DND-41 (cell line): Measurements from ENCODE around the gene PRORP.

Source experiments
- ATAC-seq: fragments of 200-7000 bp; cut with Tn5 transposase; 3 replicates; pipeline ENCODE4 v1.9.1; 2021; ENCODE audit warnings: low read depth; ENCODE audit not compliant: insufficient read depth
- DNase-seq: peaks from one replicate; pipeline ENCODE4 v3.0.0-alpha.2; 2020
- H2AFZ ChIP-seq: 2 replicates; pipeline ENCODE4 v1.6.0; 2012; ENCODE audit warnings: low read depth, low read length
- H3K27ac ChIP-seq: 2 replicates; pipeline ENCODE4 v1.5.1; 2012; ENCODE audit warnings: low read length, inconsistent platforms
- H3K27me3 ChIP-seq: fragments of 200-600 bp; sonication (generic); 2 replicates; pipeline ENCODE4 v1.6.0; 2012; ENCODE audit warnings: low read length, mild to moderate bottlenecking, inconsistent platforms; ENCODE audit not compliant: insufficient read depth, poor library complexity
- H3K36me3 ChIP-seq: 2 replicates; pipeline ENCODE4 v1.5.1; 2012; ENCODE audit warnings: low read length, inconsistent platforms; ENCODE audit not compliant: insufficient read depth
- H3K4me1 ChIP-seq: 2 replicates; pipeline ENCODE4 v1.5.1; 2012; ENCODE audit warnings: mild to moderate bottlenecking, low read length; ENCODE audit not compliant: insufficient read depth
- H3K4me2 ChIP-seq: 2 replicates; pipeline ENCODE4 v1.6.0; 2012; ENCODE audit warnings: mild to moderate bottlenecking, moderate library complexity, low read length, inconsistent platforms; ENCODE audit not compliant: insufficient read depth
- H3K4me3 ChIP-seq, 2 experiments: fragments of 200-600 bp in 1 of 2; shearing (Covaris generic) in 1 of 2; 2 replicates each; pipeline ENCODE4 v1.5.1; 2012 to 2016; ENCODE audit warnings: inconsistent platforms in 2 of 2, low read length in 2 of 2, mild to moderate bottlenecking in 2 of 2, low read depth in 1 of 2, moderate library complexity in 1 of 2
- H3K79me2 ChIP-seq: 2 replicates; pipeline ENCODE4 v1.6.0; 2012; ENCODE audit warnings: low read length, inconsistent platforms; ENCODE audit not compliant: insufficient read depth
- H3K9ac ChIP-seq: 2 replicates; pipeline ENCODE4 v1.6.0; 2012; ENCODE audit warnings: low read depth, mild to moderate bottlenecking, inconsistent platforms, low read length, moderate library complexity
- H3K9me3 ChIP-seq: 2 replicates; pipeline ENCODE4 v1.5.1; 2012; ENCODE audit warnings: low read length, moderate library complexity, mild to moderate bottlenecking, inconsistent platforms; ENCODE audit not compliant: insufficient read depth, severe bottlenecking
- H4K20me1 ChIP-seq: 2 replicates; pipeline ENCODE4 v1.6.0; 2012; ENCODE audit warnings: low read length; ENCODE audit not compliant: insufficient read depth
- EZH2 ChIP-seq: IDR thresholded peaks from 3 replicates; pipeline ENCODE4 v1.6.1; 2012; ENCODE audit warnings: borderline replicate concordance, low read depth, mild to moderate bottlenecking, moderate library complexity, low read length, inconsistent platforms; ENCODE audit not compliant: severe bottlenecking
- TF ChIP-seq, protein P1 (sequence below): IDR thresholded peaks from 2 replicates; pipeline ENCODE4 v1.5.1; 2012; ENCODE audit warnings: borderline replicate concordance, low read length, moderate library complexity, mild to moderate bottlenecking; ENCODE audit not compliant: poor library complexity, severe bottlenecking; ENCODE audit errors: extremely low read depth

Gene PRORP

DNA sequence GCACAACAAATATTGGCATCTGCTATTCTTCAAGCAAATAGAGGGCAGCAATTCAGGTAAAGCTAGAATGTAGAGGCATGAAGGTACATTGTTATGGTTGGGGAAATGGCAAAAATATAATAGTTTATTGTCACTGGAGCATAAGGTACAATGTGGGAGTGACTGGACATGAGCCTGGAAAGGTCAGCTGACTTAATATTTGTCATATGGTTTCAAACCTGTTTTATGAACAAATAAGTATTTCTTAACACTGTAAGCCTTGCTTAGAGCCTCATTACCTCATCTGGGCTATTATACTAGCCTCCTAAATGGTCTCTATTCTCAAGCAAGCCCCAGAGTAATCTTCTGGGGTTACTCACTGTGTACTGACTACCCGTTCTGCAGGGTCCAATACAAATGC lies 42.6 kb upstream of the PRORP start:
- Histone ChIP-seq H3K36me3 (peaks cover 31% of the 10 kb centered on the region), H3K9me3 (no peaks in the 10 kb centered on the region), H3K27ac (no peak overlapping the region), H3K9ac (no peak overlapping the region), H3K27me3 (no peaks in the 10 kb centered on the region), H3K4me2 (no peak overlapping the region), H4K20me1 (no peaks in the 10 kb centered on the region), H2AFZ (no peak overlapping the region), H3K4me3 (no peak overlapping the region), H3K4me1 (no peaks in the 10 kb centered on the region), H3K79me2 (no peaks in the 10 kb centered on the region)
- TF ChIP-seq EZH2, result no peak
- TF ChIP-seq, protein P1, sequence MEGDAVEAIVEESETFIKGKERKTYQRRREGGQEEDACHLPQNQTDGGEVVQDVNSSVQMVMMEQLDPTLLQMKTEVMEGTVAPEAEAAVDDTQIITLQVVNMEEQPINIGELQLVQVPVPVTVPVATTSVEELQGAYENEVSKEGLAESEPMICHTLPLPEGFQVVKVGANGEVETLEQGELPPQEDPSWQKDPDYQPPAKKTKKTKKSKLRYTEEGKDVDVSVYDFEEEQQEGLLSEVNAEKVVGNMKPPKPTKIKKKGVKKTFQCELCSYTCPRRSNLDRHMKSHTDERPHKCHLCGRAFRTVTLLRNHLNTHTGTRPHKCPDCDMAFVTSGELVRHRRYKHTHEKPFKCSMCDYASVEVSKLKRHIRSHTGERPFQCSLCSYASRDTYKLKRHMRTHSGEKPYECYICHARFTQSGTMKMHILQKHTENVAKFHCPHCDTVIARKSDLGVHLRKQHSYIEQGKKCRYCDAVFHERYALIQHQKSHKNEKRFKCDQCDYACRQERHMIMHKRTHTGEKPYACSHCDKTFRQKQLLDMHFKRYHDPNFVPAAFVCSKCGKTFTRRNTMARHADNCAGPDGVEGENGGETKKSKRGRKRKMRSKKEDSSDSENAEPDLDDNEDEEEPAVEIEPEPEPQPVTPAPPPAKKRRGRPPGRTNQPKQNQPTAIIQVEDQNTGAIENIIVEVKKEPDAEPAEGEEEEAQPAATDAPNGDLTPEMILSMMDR, result no peak
- DNase-seq (no peak), ATAC-seq (no peak)

DNA sequence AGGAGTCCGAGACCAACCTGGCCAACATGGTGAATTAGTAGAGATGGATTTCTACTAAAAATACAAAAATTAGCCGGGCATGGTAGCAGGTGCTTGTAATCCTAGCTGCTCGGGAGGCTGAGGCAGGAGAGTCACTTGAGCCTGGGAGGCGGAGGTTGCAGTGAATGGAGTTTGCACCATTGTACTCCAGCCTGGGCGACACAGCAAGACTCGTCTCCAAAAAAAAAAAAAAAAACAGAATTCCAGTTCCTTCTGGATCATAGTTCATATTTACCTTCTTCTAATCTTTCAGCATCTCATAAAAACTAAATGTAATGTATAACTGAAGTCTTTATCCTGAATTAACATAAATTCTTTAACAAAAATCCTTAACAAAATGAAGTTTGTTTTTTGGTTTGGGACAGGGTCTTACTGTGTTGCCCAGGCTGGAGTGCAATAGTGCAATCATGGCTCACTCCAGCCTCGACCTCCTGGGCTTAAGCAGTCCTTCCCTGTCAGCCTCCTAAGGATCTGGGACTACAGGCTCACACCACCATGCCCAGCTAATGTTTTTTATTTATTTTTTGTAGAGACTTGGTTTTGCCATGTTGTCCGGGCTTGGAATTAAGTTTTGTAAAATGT lies 38.7 kb upstream of the PRORP start:
- Histone ChIP-seq H3K4me3 (no peak overlapping the region), H2AFZ (no peak overlapping the region), H3K9ac (no peak overlapping the region), H3K9me3 (no peaks in the 10 kb centered on the region), H3K27ac (no peak overlapping the region), H3K4me2 (no peak overlapping the region), H3K79me2 (no peaks in the 10 kb centered on the region), H4K20me1 (no peaks in the 10 kb centered on the region), H3K27me3 (no peaks in the 10 kb centered on the region), H3K4me1 (no peaks in the 10 kb centered on the region), H3K36me3 (peaks cover 66% of the 10 kb centered on the region)
- DNase-seq (no peak), ATAC-seq (no peak)
- no peak for TF ChIP-seq EZH2
- TF ChIP-seq, protein P1, result no peak

DNA sequence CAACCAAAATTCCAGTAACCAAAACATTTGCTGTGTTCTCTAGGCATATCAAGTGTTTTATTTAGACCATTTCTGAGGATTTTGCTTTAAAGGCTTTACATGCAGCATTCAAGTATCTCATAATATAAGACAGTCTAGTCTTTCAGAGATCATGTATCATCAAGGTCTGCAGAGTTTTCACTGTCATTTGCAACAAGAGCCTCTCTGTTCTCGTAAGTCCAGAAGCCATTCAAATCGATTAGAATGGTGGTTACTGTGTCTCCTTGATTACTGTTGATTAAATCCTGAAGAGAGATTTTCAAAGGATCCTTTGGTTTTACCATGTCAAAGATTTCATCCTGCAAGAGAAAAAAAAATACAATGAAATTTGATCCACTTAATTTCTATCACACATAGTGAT lies 36.9 kb upstream of the PRORP start:
- Histone ChIP-seq H3K36me3 (peaks cover 72% of the 10 kb centered on the region), H4K20me1 (no peaks in the 10 kb centered on the region), H3K9me3 (no peaks in the 10 kb centered on the region), H3K27ac (no peak overlapping the region), H3K27me3 (no peaks in the 10 kb centered on the region), H3K4me3 (no peak overlapping the region), H3K4me1 (no peaks in the 10 kb centered on the region), H2AFZ (no peak overlapping the region), H3K9ac (no peak overlapping the region), H3K4me2 (no peak overlapping the region), H3K79me2 (no peaks in the 10 kb centered on the region)
- ATAC-seq (no peak), DNase-seq (no peak)
- TF ChIP-seq, protein P1, result no peak
- TF ChIP-seq EZH2, result no peak
